HepG2 (cell line): Measurements from ENCODE around the gene OR6B1. TPM values are rescaled to one million over a fixed set of nuclear protein-coding genes. Genes with fewer than 3 reads are reported as not detected.

Experiments used
- ATAC-seq: fragments of 200-7000 bp; cut with Tn5 transposase; 3 replicates; pipeline ENCODE4 v1.9.1; 2020; ENCODE audit warnings: mild to moderate bottlenecking, moderate library complexity
- BruUV-seq: library from RNA; stranded (reverse); fragments of 400-500 nt; replicated peaks from 2 replicates; lab custom pipeline; 2021; lab: Mats Ljungman, UMichigan
- CTCF ChIA-PET: fragments of 300-600 bp; formaldehyde crosslinking; extraction: SDS; loops from one replicate; lab custom pipeline; 2021; ENCODE audit warnings: low total read pairs, inconsistent platforms, low intra/inter-chr PET ratio; lab: Yijun Ruan, JAX
- POLR2A ChIA-PET: fragments of 350-600 bp; sonication (Branson Sonifier 250); formaldehyde crosslinking; loops from one replicate; lab custom pipeline; 2020; ENCODE audit warnings: antibody characterized with exemption, inconsistent platforms; lab: Yijun Ruan, JAX
- DNase-seq: peaks from one replicate; pipeline ENCODE4 v3.0.0-alpha.2; 2015; ENCODE audit warnings: low spot score
- FAIRE-seq: peaks from 3 replicates; lab custom pipeline; 2011; peaks lifted over from hg19 to GRCh38; lab: Jason Lieb, UNC
- H2AFZ ChIP-seq: one replicate; pipeline ENCODE4 v1.6.1; 2011; ENCODE audit warnings: low read length, inconsistent platforms
- H3K27ac ChIP-seq: fragments of 300-600 bp; 3 replicates; pipeline ENCODE4 v1.8.0; 2011; ENCODE audit warnings: mixed run types, mild to moderate bottlenecking, mixed read lengths, low read length, inconsistent platforms; ENCODE audit not compliant: insufficient read depth; ENCODE audit errors: extremely low read length
- H3K27me3 ChIP-seq, 2 experiments: fragments of 200-600 bp in 1 of 2; 2 replicates in 1 of 2; 3 replicates in 1 of 2; pipeline versions ENCODE4 v1.6.0 to v1.8.0; 2011; ENCODE audit warnings: low read length in 2 of 2, mild to moderate bottlenecking in 2 of 2, moderate library complexity in 2 of 2, inconsistent platforms in 1 of 2; ENCODE audit not compliant: insufficient read depth in 2 of 2, control insufficient read depth in 1 of 2
- H3K36me3 ChIP-seq, 2 experiments: fragments of 200-600 bp in 1 of 2; replicated peaks in 1 of 2; 2 replicates in 1 of 2; 3 replicates in 1 of 2; pipeline versions ENCODE4 v1.5.1 to v1.8.0; 2011; ENCODE audit warnings: low read length in 2 of 2, inconsistent platforms in 1 of 2; ENCODE audit not compliant: insufficient read depth in 2 of 2, control insufficient read depth in 1 of 2
- H3K4me1 ChIP-seq: 2 replicates; pipeline ENCODE4 v1.5.1; 2012; ENCODE audit warnings: low read length, inconsistent platforms; ENCODE audit not compliant: insufficient read depth
- H3K4me2 ChIP-seq: 2 replicates; pipeline ENCODE4 v1.6.0; 2011; ENCODE audit warnings: low read depth, low read length, inconsistent platforms
- H3K4me3 ChIP-seq, 3 experiments: fragments of 200-600 bp in 1 of 3; sonication (generic), shearing (Covaris generic) in 1 of 3; replicated peaks in 1 of 3; 2 replicates each; pipeline ENCODE4 v1.5.1; 2011 to 2016; ENCODE audit warnings: low read length in 3 of 3, inconsistent platforms in 2 of 3, low read depth in 2 of 3, mild to moderate bottlenecking in 2 of 3, control low read depth in 1 of 3, mixed read lengths in 1 of 3; ENCODE audit not compliant: insufficient read depth in 1 of 3
- H3K79me2 ChIP-seq: one replicate; pipeline ENCODE4 v1.6.1; 2011; ENCODE audit warnings: low read length, inconsistent platforms; ENCODE audit not compliant: insufficient read depth
- H3K9ac ChIP-seq: 2 replicates; pipeline ENCODE4 v1.6.0; 2011; ENCODE audit warnings: mild to moderate bottlenecking, low read depth, low read length, inconsistent platforms; ENCODE audit not compliant: insufficient read depth
- H3K9me3 ChIP-seq: 2 replicates; pipeline ENCODE4 v1.5.1; 2012; ENCODE audit warnings: mild to moderate bottlenecking, low read length
- H4K20me1 ChIP-seq: 2 replicates; pipeline ENCODE4 v1.6.0; 2011; ENCODE audit warnings: inconsistent platforms, mild to moderate bottlenecking, low read length, moderate library complexity; ENCODE audit not compliant: insufficient read depth
- ASH2L ChIP-seq: fragments of 300-600, 200-600 bp; sonication (generic); IDR thresholded peaks from 2 replicates; pipeline ENCODE4 v1.7.0; 2017; ENCODE audit warnings: low read depth, mild to moderate bottlenecking, moderate library complexity, mixed read lengths, low read length; ENCODE audit not compliant: insufficient read length
- CBX5 ChIP-seq: sonication (generic); formaldehyde crosslinking; IDR thresholded peaks from 2 replicates; pipeline ENCODE4 v1.4.0; 2020; ENCODE audit warnings: missing genetic modification reagents, borderline replicate concordance
- KLF13 ChIP-seq: sonication (generic); formaldehyde crosslinking; IDR thresholded peaks from 2 replicates; pipeline ENCODE4 v1.4.0; 2020; ENCODE audit warnings: mild to moderate bottlenecking, missing genetic modification reagents
- MAFF ChIP-seq: IDR thresholded peaks from 2 replicates; pipeline ENCODE4 v1.6.1; 2011; ENCODE audit warnings: low read depth, low read length, improper control_type of control experiment
- MATR3 ChIP-seq: sonication (generic); formaldehyde crosslinking; IDR thresholded peaks from 2 replicates; pipeline ENCODE4 v1.4.0; 2020; ENCODE audit warnings: missing genetic modification reagents
- MIXL1 ChIP-seq: IDR thresholded peaks from 2 replicates; pipeline ENCODE4 v1.6.1; 2016
- NONO ChIP-seq, 2 experiments: fragments of 450-650 bp in 1 of 2; sonication (generic) in 1 of 2; formaldehyde crosslinking in 1 of 2; IDR thresholded peaks in 1 of 2; conservative IDR thresholded peaks in 1 of 2; 2 replicates each; pipeline versions ENCODE4 v1.6.1 to v1.8.0; 2017 to 2022; ENCODE audit warnings: mild to moderate bottlenecking in 1 of 2, missing genetic modification reagents in 1 of 2, moderate library complexity in 1 of 2
- NRL ChIP-seq: sonication (generic); formaldehyde crosslinking; IDR thresholded peaks from 2 replicates; pipeline ENCODE4 v1.5.0; 2020; ENCODE audit warnings: missing genetic modification reagents, mild to moderate bottlenecking, moderate library complexity, borderline replicate concordance
- RXRB ChIP-seq: IDR thresholded peaks from 2 replicates; pipeline ENCODE4 v1.6.1; 2016; ENCODE audit warnings: borderline replicate concordance, missing genetic modification reagents, missing compliant biosample characterization
- SETDB1 ChIP-seq: sonication (generic); formaldehyde crosslinking; IDR thresholded peaks from 2 replicates; pipeline ENCODE4 v1.5.1; 2020; ENCODE audit warnings: missing genetic modification reagents, mild to moderate bottlenecking, borderline replicate concordance
- SOX13 ChIP-seq, 3 experiments: fragments of 450-650 bp in 1 of 3; sonication (generic) in 1 of 3; formaldehyde crosslinking in 1 of 3; IDR thresholded peaks in 2 of 3; conservative IDR thresholded peaks in 1 of 3; 2 replicates each; pipeline versions ENCODE4 v1.5.0 to v1.6.1; 2016 to 2020; ENCODE audit warnings: antibody characterized with exemption in 1 of 3, mild to moderate bottlenecking in 1 of 3, missing compliant biosample characterization in 1 of 3, missing genetic modification reagents in 1 of 3, moderate library complexity in 1 of 3
- ZNF331 ChIP-seq: sonication (generic); formaldehyde crosslinking; IDR thresholded peaks from 2 replicates; pipeline ENCODE4 v1.4.0; 2020; ENCODE audit warnings: missing genetic modification reagents
- WGBS: methylation state at CpG from one replicate; pipeline ENCODE4 v1.1.6; 2017; ENCODE audit warnings: low lambda C conversion rate; 5-methylcytosine and 5-hydroxymethylcytosine counted together
- in situ Hi-C: cut with HindIII; loops from 2 replicates; pipeline ENCODE4 v1.10.0; 2017; ENCODE audit warnings: low pct_unique_long_range_greater_than_20kb; ENCODE audit not compliant: extremely low pct_ligation_motif_present
- intact Hi-C: fragments of 100-400 bp; cut with micrococcal nuclease; formaldehyde crosslinking; loops from one replicate; pipeline ENCODE4 v1.10.0; 2022; ENCODE audit not compliant: unreplicated experiment
- polyA plus RNA-seq, 8 experiments: library from polyadenylated mRNA; depleted of rRNA in 3 of 8; stranded (reverse) in 7 of 8; unstranded in 1 of 8; fragments of >200 nt; fragmentation: Illumina TruSeq in 4 of 8; extraction: Trizol in 4 of 8; gene quantifications; 2 replicates each; pipeline versions ENCODE4 v1.2.1 to v1.2.3, GENCODE V29; 2011 to 2016; ENCODE audit warnings: low read depth in 4 of 8, missing spikeins in 1 of 8, mixed read lengths in 1 of 8; ENCODE audit not compliant: insufficient read depth in 1 of 8
- total RNA-seq, 5 experiments: library from RNA; depleted of rRNA; stranded (reverse); fragments of >200 nt; fragmentation: Illumina TruSeq; extraction: Trizol; gene quantifications; 2 replicates each; pipeline ENCODE4 v1.2.3, GENCODE V29; 2016; ENCODE audit warnings: low read depth in 1 of 5
- TF ChIP-seq, protein P1 (sequence below): sonication (generic); formaldehyde crosslinking; IDR thresholded peaks from 2 replicates; pipeline ENCODE4 v1.8.1; 2023; ENCODE audit warnings: mild to moderate bottlenecking, moderate library complexity, missing genetic modification reagents
- TF ChIP-seq, protein P2 (sequence below): sonication (generic); formaldehyde crosslinking; IDR thresholded peaks from 2 replicates; pipeline ENCODE4 v1.5.0; 2020; ENCODE audit warnings: mild to moderate bottlenecking, missing genetic modification reagents
- TF ChIP-seq, protein P3 (sequence below): IDR thresholded peaks from 2 replicates; pipeline ENCODE4 v1.6.1; 2012; ENCODE audit warnings: inconsistent platforms

OR6B1 gene
- total and polyA plus RNA-seq, 2 of the 13 experiments (the other 11 are each of a cell fraction or from before 2014, with no cell fraction given): 0.18 TPM; not detected in 1

DNA sequence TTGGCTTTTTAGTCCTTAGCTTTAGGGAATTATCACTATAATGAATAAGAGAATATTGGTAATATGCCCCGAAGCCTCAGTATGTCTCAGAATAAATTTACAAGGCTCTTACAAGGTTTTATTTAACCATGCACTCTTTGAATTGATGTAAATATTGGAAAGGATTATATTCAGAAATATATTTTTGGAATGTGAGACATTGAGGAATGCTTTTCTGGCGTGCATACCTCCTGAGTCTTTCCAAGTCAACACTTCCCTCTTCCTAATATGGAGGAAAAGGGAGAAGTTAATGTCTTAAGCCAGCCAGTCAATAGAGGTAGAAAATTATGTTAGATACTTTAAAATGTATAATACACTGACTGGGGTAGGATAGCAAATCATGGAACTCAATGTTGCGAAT lies 46.7 kb upstream of the OR6B1 start:
- no TSS peak for BruUV-seq
- Histone ChIP-seq H3K4me3 (no peak overlapping the region), H2AFZ (no peak overlapping the region), H3K9me3 (no peaks in the 10 kb centered on the region)
- CTCF ChIA-PET: no interaction called here
- no peak for FAIRE-seq
- intact Hi-C loops: no loop called here
- no peak for TF ChIP-seq MIXL1
- TF ChIP-seq SOX13 (IDR thresholded peaks at IDR 0.05): no peak
- no peak for TF ChIP-seq SOX13 (CRISPR knock-in tag; conservative IDR thresholded peaks at IDR 0.05 in 1 of 2, IDR thresholded peaks at IDR 0.05 in 1 of 2)
- TF ChIP-seq NRL (CRISPR knock-in tag): no peak
- no peak for TF ChIP-seq MAFF
- TF ChIP-seq MATR3 (CRISPR knock-in tag): no peak
- TF ChIP-seq RXRB (CRISPR knock-in tag): no peak
- TF ChIP-seq SETDB1: no peak
- TF ChIP-seq CBX5 (CRISPR knock-in tag): no peak
- TF ChIP-seq, all 625 proteins: peak for 0
- Histone ChIP-seq H3K36me3 (no peaks in the 10 kb centered on the region), H3K9ac (no peak overlapping the region), H3K27ac (no peak overlapping the region), H3K4me2 (no peak overlapping the region), H3K27me3 (no peaks in the 10 kb centered on the region), H4K20me1 (no peaks in the 10 kb centered on the region), H3K4me1 (peaks cover 6% of the 10 kb centered on the region), H3K79me2 (no peaks in the 10 kb centered on the region)
- ATAC-seq (no peak), DNase-seq (no peak)
- POLR2A ChIA-PET: no interaction called here
- WGBS: 91% methylated on average over 3 of the region's 3 CpGs
- in situ Hi-C loops: no loop called here

DNA sequence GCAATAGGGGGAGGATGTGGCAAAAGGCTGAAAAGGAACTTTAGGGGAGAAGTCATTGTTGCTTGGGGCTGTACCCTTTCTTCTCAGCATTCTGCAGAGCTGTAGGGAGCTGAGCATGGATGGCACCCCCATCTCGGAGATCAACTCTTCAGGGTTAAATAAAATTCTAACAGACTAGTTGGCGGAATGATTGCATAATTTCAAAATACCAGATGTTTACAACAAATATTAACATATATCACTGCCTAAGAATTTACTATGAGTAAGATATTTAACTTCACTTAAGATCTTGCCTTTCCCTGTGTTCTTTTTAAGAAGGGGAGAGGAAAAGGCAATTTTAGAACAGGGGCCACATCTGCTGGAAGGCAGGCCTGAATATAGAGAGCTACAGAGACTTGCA lies 46.0 kb upstream of the OR6B1 start:
- POLR2A ChIA-PET: no interaction called here

More for the DNA sequence above, 46.0 kb upstream of the OR6B1 start:
- ATAC-seq (no peak), DNase-seq (no peak), FAIRE-seq (no peak)
- intact Hi-C loops: no loop called here
- Histone ChIP-seq H3K79me2 (no peaks in the 10 kb centered on the region), H3K4me1 (peaks cover 13% of the 10 kb centered on the region), H3K9me3 (no peaks in the 10 kb centered on the region), H4K20me1 (no peaks in the 10 kb centered on the region), H3K27ac (no peak overlapping the region), H3K4me3 (no peak overlapping the region), H2AFZ (no peak overlapping the region), H3K4me2 (no peak overlapping the region), H3K36me3 (no peaks in the 10 kb centered on the region), H3K9ac (no peak overlapping the region), H3K27me3 (no peaks in the 10 kb centered on the region)
- CTCF ChIA-PET: no interaction called here
- TF ChIP-seq, protein P1, sequence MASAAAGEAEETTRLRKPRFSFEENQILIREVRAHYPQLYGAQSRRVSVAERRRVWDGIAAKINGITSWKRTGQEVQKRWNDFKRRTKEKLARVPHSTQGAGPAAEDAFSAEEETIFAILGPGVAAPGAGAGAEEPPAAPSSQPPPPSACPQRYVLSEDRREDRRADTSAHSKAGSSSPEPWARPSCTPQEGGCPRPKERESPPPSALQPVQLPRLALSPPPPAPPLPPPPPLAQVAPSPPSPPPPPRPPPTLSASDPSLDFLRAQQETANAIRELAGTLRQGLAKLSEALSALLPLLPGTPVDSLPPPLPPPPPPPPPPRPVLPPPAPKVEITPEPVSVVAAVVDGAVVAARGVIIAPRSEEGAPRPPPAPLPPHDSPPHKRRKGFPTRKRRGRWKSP (CRISPR knock-in tag): no peak
- no peak for TF ChIP-seq NONO (IDR thresholded peaks at IDR 0.05)
- no peak for TF ChIP-seq NONO (CRISPR knock-in tag; conservative IDR thresholded peaks at IDR 0.05)
- TF ChIP-seq, protein P2, sequence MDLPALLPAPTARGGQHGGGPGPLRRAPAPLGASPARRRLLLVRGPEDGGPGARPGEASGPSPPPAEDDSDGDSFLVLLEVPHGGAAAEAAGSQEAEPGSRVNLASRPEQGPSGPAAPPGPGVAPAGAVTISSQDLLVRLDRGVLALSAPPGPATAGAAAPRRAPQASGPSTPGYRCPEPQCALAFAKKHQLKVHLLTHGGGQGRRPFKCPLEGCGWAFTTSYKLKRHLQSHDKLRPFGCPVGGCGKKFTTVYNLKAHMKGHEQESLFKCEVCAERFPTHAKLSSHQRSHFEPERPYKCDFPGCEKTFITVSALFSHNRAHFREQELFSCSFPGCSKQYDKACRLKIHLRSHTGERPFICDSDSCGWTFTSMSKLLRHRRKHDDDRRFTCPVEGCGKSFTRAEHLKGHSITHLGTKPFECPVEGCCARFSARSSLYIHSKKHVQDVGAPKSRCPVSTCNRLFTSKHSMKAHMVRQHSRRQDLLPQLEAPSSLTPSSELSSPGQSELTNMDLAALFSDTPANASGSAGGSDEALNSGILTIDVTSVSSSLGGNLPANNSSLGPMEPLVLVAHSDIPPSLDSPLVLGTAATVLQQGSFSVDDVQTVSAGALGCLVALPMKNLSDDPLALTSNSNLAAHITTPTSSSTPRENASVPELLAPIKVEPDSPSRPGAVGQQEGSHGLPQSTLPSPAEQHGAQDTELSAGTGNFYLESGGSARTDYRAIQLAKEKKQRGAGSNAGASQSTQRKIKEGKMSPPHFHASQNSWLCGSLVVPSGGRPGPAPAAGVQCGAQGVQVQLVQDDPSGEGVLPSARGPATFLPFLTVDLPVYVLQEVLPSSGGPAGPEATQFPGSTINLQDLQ (CRISPR knock-in tag): no peak
- TF ChIP-seq, protein P3, sequence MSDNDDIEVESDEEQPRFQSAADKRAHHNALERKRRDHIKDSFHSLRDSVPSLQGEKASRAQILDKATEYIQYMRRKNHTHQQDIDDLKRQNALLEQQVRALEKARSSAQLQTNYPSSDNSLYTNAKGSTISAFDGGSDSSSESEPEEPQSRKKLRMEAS: no peak
- no peak for TF ChIP-seq ZNF331 (CRISPR knock-in tag)
- TF ChIP-seq ASH2L: no peak
- no peak for TF ChIP-seq KLF13 (CRISPR knock-in tag)
- in situ Hi-C loops: no loop called here
- no TSS peak for BruUV-seq
- 87% methylated on average over 2 of the region's 2 CpGs for WGBS
